ENCODE measurements around the gene DSCAM. TPM values are rescaled to one million over a fixed set of nuclear protein-coding genes. Genes with fewer than 3 reads are reported as not detected.

DSCAM gene
- total RNA-seq, 1 experiment from 2014 or later = 0.33 TPM

- no TSS peak for BruUV-seq (replicated peaks)
- Mint-ChIP-seq H3K36me3 (ENCODE audit: insufficient read depth, unreplicated experiment) (no peaks in the 10 kb centered on the region), H3K9me3 (ENCODE audit: unreplicated experiment) (no peaks in the 10 kb centered on the region), H3K4me3 (ENCODE audit: unreplicated experiment) (no peak overlapping the region), H3K4me1 (ENCODE audit: insufficient read depth, unreplicated experiment) (no peaks in the 10 kb centered on the region), H3K27ac (ENCODE audit: low read depth, unreplicated experiment) (no peak overlapping the region), H3K27me3 (ENCODE audit: insufficient read depth, unreplicated experiment) (peaks cover 21% of the 10 kb centered on the region)
- intact Hi-C loops (cut with micrococcal nuclease) = no loop called here
- no peak for TF ChIP-seq CTCF (IDR thresholded peaks at IDR 0.05; ENCODE audit: unreplicated experiment)
- DNase-seq (ENCODE audit: unreplicated experiment) = no peak
- ChIA-PET CTCF (no interaction called here), POLR2A (no interaction called here)
These were observed 867.6 kb downstream of the DSCAM start for GRCh38 chr21:39979321-39979720.

GRCh38 chr21:39976800-39977199 lies 870.2 kb downstream of the DSCAM start:
- no peak for DNase-seq (ENCODE audit: unreplicated experiment)
- no TSS peak for BruUV-seq (replicated peaks)
- intact Hi-C loops (cut with micrococcal nuclease) = no loop called here
- Mint-ChIP-seq H3K9me3 (ENCODE audit: unreplicated experiment) (no peaks in the 10 kb centered on the region), H3K27ac (ENCODE audit: low read depth, unreplicated experiment) (no peak overlapping the region), H3K4me1 (ENCODE audit: insufficient read depth, unreplicated experiment) (no peaks in the 10 kb centered on the region), H3K36me3 (ENCODE audit: insufficient read depth, unreplicated experiment) (no peaks in the 10 kb centered on the region), H3K4me3 (ENCODE audit: unreplicated experiment) (no peak overlapping the region), H3K27me3 (ENCODE audit: insufficient read depth, unreplicated experiment) (peaks cover 21% of the 10 kb centered on the region)
- ChIA-PET POLR2A (no interaction called here), CTCF (no interaction called here)
- no peak for TF ChIP-seq CTCF (IDR thresholded peaks at IDR 0.05; ENCODE audit: unreplicated experiment)

- no peak for TF ChIP-seq CTCF (IDR thresholded peaks at IDR 0.05; ENCODE audit: unreplicated experiment)
- DNase-seq (ENCODE audit: unreplicated experiment) = no peak
- H3K4me3 Mint-ChIP-seq (ENCODE audit: unreplicated experiment) = no peak overlapping the region
- no peak overlapping the region for H3K27ac Mint-ChIP-seq (ENCODE audit: low read depth, unreplicated experiment)
- H3K9me3 Mint-ChIP-seq (ENCODE audit: unreplicated experiment) = peaks cover under 1% of the 10 kb centered on the region
- ChIA-PET CTCF (interaction anchor here (0.8 kb wide), 1 partner anchor 47 kb away, joined by 3 read pairs; no protein-coding TSS in a partner anchor), POLR2A (no interaction called here)
- no peaks in the 10 kb centered on the region for H3K36me3 Mint-ChIP-seq (ENCODE audit: insufficient read depth, unreplicated experiment)
- peaks cover 15% of the 10 kb centered on the region for H3K27me3 Mint-ChIP-seq (ENCODE audit: insufficient read depth, unreplicated experiment)
- intact Hi-C loops (cut with micrococcal nuclease) = no loop called here
- BruUV-seq (replicated peaks) = no TSS peak
- no peaks in the 10 kb centered on the region for H3K4me1 Mint-ChIP-seq (ENCODE audit: insufficient read depth, unreplicated experiment)
These were observed 873.8 kb downstream of the DSCAM start for GRCh38 chr21:39972976-39973770.

- no peak for DNase-seq (ENCODE audit: unreplicated experiment)
- BruUV-seq (replicated peaks) = no TSS peak
- H3K9me3 Mint-ChIP-seq (ENCODE audit: unreplicated experiment) = peaks cover 5% of the 10 kb centered on the region
- H3K4me1 Mint-ChIP-seq (ENCODE audit: insufficient read depth, unreplicated experiment) = no peaks in the 10 kb centered on the region
- no peak overlapping the region for H3K4me3 Mint-ChIP-seq (ENCODE audit: unreplicated experiment)
- no peak overlapping the region for H3K27ac Mint-ChIP-seq (ENCODE audit: low read depth, unreplicated experiment)
- H3K27me3 Mint-ChIP-seq (ENCODE audit: insufficient read depth, unreplicated experiment) = peaks cover 11% of the 10 kb centered on the region
- H3K36me3 Mint-ChIP-seq (ENCODE audit: insufficient read depth, unreplicated experiment) = no peaks in the 10 kb centered on the region
- CTCF ChIA-PET = no interaction called here
- intact Hi-C loops (cut with micrococcal nuclease) = no loop called here
- POLR2A ChIA-PET = no interaction called here
- TF ChIP-seq CTCF (IDR thresholded peaks at IDR 0.05; ENCODE audit: unreplicated experiment) = no peak
These were observed 874.5 kb downstream of the DSCAM start for GRCh38 chr21:39972471-39972870.

Data from MCF 10A (cell line).